A673 (cell line): ENCODE measurements around the gene KNDC1. TPM values are rescaled to one million over a fixed set of nuclear protein-coding genes. Genes with fewer than 3 reads are reported as not detected.

Experiments used
- BruUV-seq: library from RNA; stranded (reverse); fragments of 400-500 nt; replicated peaks from 2 replicates; lab custom pipeline; 2021; lab: Mats Ljungman, UMichigan
- CTCF ChIA-PET: fragments of 300-600 bp; sonication (Branson Sonifier 250); formaldehyde crosslinking; loops from one replicate; lab custom pipeline; 2022; ENCODE audit warnings: antibody characterized with exemption; lab: Charles Lee
- POLR2A ChIA-PET: fragments of 300-600 bp; sonication (Branson Sonifier 250); formaldehyde crosslinking; loops from one replicate; lab custom pipeline; 2022; ENCODE audit warnings: antibody characterized with exemption; ENCODE audit not compliant: low non-redundant PET; lab: Charles Lee
- DNase-seq: peaks from one replicate; pipeline ENCODE4 v3.0.0-alpha.2; 2015; ENCODE audit warnings: low spot score
- H3K27ac ChIP-seq: fragments of 200-600 bp; sonication (generic); 2 replicates; pipeline ENCODE4 v1.5.1; 2016; ENCODE audit warnings: mixed run types, low read depth, mild to moderate bottlenecking, mixed read lengths, antibody characterized with exemption, low read length; ENCODE audit not compliant: poor library complexity, severe bottlenecking
- H3K27me3 ChIP-seq: fragments of 200-600 bp; sonication (generic); replicated peaks from 2 replicates; pipeline ENCODE4 v1.6.1; 2017; ENCODE audit warnings: mixed run types, low read depth, mild to moderate bottlenecking, mixed read lengths, antibody characterized with exemption, low read length; ENCODE audit not compliant: insufficient read depth, poor library complexity
- H3K36me3 ChIP-seq: fragments of 200-600 bp; sonication (generic); 2 replicates; pipeline ENCODE4 v1.6.1; 2016; ENCODE audit warnings: mixed run types, mild to moderate bottlenecking, mixed read lengths, antibody characterized with exemption, low read length; ENCODE audit not compliant: insufficient read depth, poor library complexity, severe bottlenecking
- H3K4me1 ChIP-seq: fragments of 200-600 bp; sonication (generic); 2 replicates; pipeline ENCODE4 v1.6.1; 2017; ENCODE audit warnings: mixed run types, mild to moderate bottlenecking, mixed read lengths, antibody characterized with exemption, low read length; ENCODE audit not compliant: insufficient read depth, poor library complexity, severe bottlenecking
- H3K4me3 ChIP-seq: fragments of 200-600 bp; sonication (generic); 2 replicates; pipeline ENCODE4 v1.5.1; 2016; ENCODE audit warnings: low read depth, mixed run types, mild to moderate bottlenecking, mixed read lengths, low read length; ENCODE audit not compliant: poor library complexity, severe bottlenecking
- H3K9me3 ChIP-seq: fragments of 200-600 bp; sonication (generic); 2 replicates; pipeline ENCODE4 v1.6.1; 2016; ENCODE audit warnings: mixed run types, low read depth, mild to moderate bottlenecking, mixed read lengths, antibody characterized with exemption, low read length; ENCODE audit not compliant: poor library complexity, severe bottlenecking
- CTCF ChIP-seq: fragments of 300-800, 200-600 bp; sonication (generic); conservative IDR thresholded peaks from 2 replicates; pipeline ENCODE4 v1.5.1; 2017; ENCODE audit warnings: low read depth, mild to moderate bottlenecking, antibody characterized with exemption, low read length, moderate library complexity, mixed read lengths
- EZH2 ChIP-seq: fragments of 200-600 bp; sonication (generic); IDR thresholded peaks from 2 replicates; pipeline ENCODE4 v1.6.1; 2017; ENCODE audit warnings: borderline replicate concordance, low read depth, mild to moderate bottlenecking, mixed read lengths, antibody characterized with exemption, low read length; ENCODE audit not compliant: poor library complexity, severe bottlenecking
- intact Hi-C: fragments of 100-400 bp; cut with micrococcal nuclease; formaldehyde crosslinking; loops from one replicate; pipeline ENCODE4 v1.10.0; 2022; ENCODE audit not compliant: unreplicated experiment
- total RNA-seq: library from RNA; stranded (reverse); gene quantifications from 2 replicates; pipeline ENCODE4 v1.2.3, GENCODE V29; 2021

Gene KNDC1
- total RNA-seq, 1 experiment from 2014 or later: not detected

GRCh38 chr10:133123746-133124356 lies 36.2 kb upstream of the KNDC1 start:
- Histone ChIP-seq H3K27ac (no peak overlapping the region), H3K4me3 (no peak overlapping the region), H3K27me3 (peaks cover 9% of the 10 kb centered on the region), H3K36me3 (no peaks in the 10 kb centered on the region), H3K4me1 (no peaks in the 10 kb centered on the region), H3K9me3 (no peaks in the 10 kb centered on the region)
- no TSS peak for BruUV-seq
- ChIA-PET POLR2A (no interaction called here), CTCF (interaction anchor here (0.7 kb wide), 1 partner anchor 131 kb away, joined by 3 read pairs; no protein-coding TSS in a partner anchor)
- no peak for TF ChIP-seq CTCF
- TF ChIP-seq EZH2: no peak
- no peak for DNase-seq
- intact Hi-C loops: loop anchor here (5.0 to 10.0 kb wide), 4 partner anchors 189 to 469 kb away; no protein-coding TSS in a partner anchor

- Histone ChIP-seq H3K27ac (no peak overlapping the region), H3K4me3 (no peak overlapping the region), H3K9me3 (no peaks in the 10 kb centered on the region), H3K27me3 (peaks cover 9% of the 10 kb centered on the region), H3K4me1 (no peaks in the 10 kb centered on the region), H3K36me3 (no peaks in the 10 kb centered on the region)
- peak; percentile 28 for DNase-seq
- BruUV-seq: no TSS peak
- ChIA-PET POLR2A (no interaction called here), CTCF (interaction anchor here (0.7 kb wide), 1 partner anchor 131 kb away, joined by 3 read pairs; no protein-coding TSS in a partner anchor)
- intact Hi-C loops: loop anchor here (5.0 to 10.0 kb wide), 4 partner anchors 190 to 470 kb away; no protein-coding TSS in a partner anchor
- TF ChIP-seq CTCF (peak; percentile 64), EZH2 (no peak)
These were observed 35.4 kb upstream of the KNDC1 start for GRCh38 chr10:133124357-133125211.

GRCh38 chr10:133125901-133126300 lies 34.1 kb upstream of the KNDC1 start:
- POLR2A ChIA-PET: no interaction called here
- no peaks in the 10 kb centered on the region for H3K4me1 ChIP-seq
- TF ChIP-seq CTCF (no peak), EZH2 (no peak)
- peaks cover 9% of the 10 kb centered on the region for H3K27me3 ChIP-seq
- no peak overlapping the region for H3K27ac ChIP-seq
- CTCF ChIA-PET: no interaction called here
- no peaks in the 10 kb centered on the region for H3K36me3 ChIP-seq
- DNase-seq: no peak
- no peaks in the 10 kb centered on the region for H3K9me3 ChIP-seq
- H3K4me3 ChIP-seq: no peak overlapping the region
- no TSS peak for BruUV-seq
- intact Hi-C loops: loop anchor here (10.0 kb wide), 3 partner anchors 191 to 471 kb away; no protein-coding TSS in a partner anchor
